NCI-H1417 (cell line): ENCODE data around the gene ENOX1.

Experiments used
- DNase-seq, 3 experiments: peaks; one replicate each; lab custom pipeline; 2025; lab: John Stamatoyannopoulos, UW

Gene ENOX1

GRCh38 chr13:43484432-43485225, 302.1 kb downstream of the ENOX1 start:
- no peak for DNase-seq

GRCh38 chr13:43483930-43484329, 302.8 kb downstream of the ENOX1 start:
- no peak for DNase-seq

- DNase-seq: no peak
Measured at GRCh38 chr13:43482641-43483040, 304.1 kb downstream of the ENOX1 start.

- DNase-seq: no peak
Measured at GRCh38 chr13:43482026-43482425, 304.7 kb downstream of the ENOX1 start.

- DNase-seq: no peak
Measured at GRCh38 chr13:43478902-43479301, 307.9 kb downstream of the ENOX1 start.

GRCh38 chr13:43478211-43478610, 308.6 kb downstream of the ENOX1 start:
- DNase-seq: no peak

- no peak for DNase-seq
Measured at GRCh38 chr13:43475140-43475539, 311.6 kb downstream of the ENOX1 start.

- peak in 2 of 3 experiments; percentile 12 to 23 for DNase-seq
Measured at GRCh38 chr13:43473437-43473836, 313.3 kb downstream of the ENOX1 start.

GRCh38 chr13:43472980-43473379, 313.8 kb downstream of the ENOX1 start:
- DNase-seq: no peak

GRCh38 chr13:43472339-43472738, 314.4 kb downstream of the ENOX1 start:
- DNase-seq: no peak

GRCh38 chr13:43470610-43471009, 316.2 kb downstream of the ENOX1 start:
- DNase-seq: no peak

GRCh38 chr13:43469791-43470190, 317.0 kb downstream of the ENOX1 start:
- no peak for DNase-seq

- no peak for DNase-seq
Measured at GRCh38 chr13:43464578-43465264, 322.1 kb downstream of the ENOX1 start.

GRCh38 chr13:43448605-43449336, 338.0 kb downstream of the ENOX1 start:
- DNase-seq: peak in 2 of 3 experiments; percentile 2 to 35

- no peak for DNase-seq
Measured at GRCh38 chr13:43446126-43446525, 340.6 kb downstream of the ENOX1 start.

- no peak for DNase-seq
Measured at GRCh38 chr13:43445668-43446067, 341.1 kb downstream of the ENOX1 start.

- DNase-seq: no peak
Measured at GRCh38 chr13:43444081-43444480, 342.7 kb downstream of the ENOX1 start.

GRCh38 chr13:43441899-43442499, 344.8 kb downstream of the ENOX1 start:
- DNase-seq: peak in 2 of 3 experiments; percentile 12 to 39

- DNase-seq: peak in 1 of 3 experiments; percentile 12
Measured at GRCh38 chr13:43441464-43441863, 345.3 kb downstream of the ENOX1 start.

GRCh38 chr13:43434191-43434590, 352.6 kb downstream of the ENOX1 start:
- DNase-seq: no peak

- no peak for DNase-seq
Measured at GRCh38 chr13:43433691-43434141, 353.1 kb downstream of the ENOX1 start.

- DNase-seq: no peak
Measured at GRCh38 chr13:43432958-43433357, 353.8 kb downstream of the ENOX1 start.
